H9 (cell line): ENCODE results near the gene KLB. TPM values are rescaled to one million over a fixed set of nuclear protein-coding genes. Genes with fewer than 3 reads are reported as not detected.

ENCODE experiments used
- DNase-seq: peaks from one replicate; pipeline ENCODE4 v3.0.0-alpha.2; 2017
- H2AFZ ChIP-seq: one replicate; pipeline ENCODE4 v1.6.1; 2013; ENCODE audit warnings: mild to moderate bottlenecking, low read length, control low read depth, moderate library complexity
- H2AK5ac ChIP-seq: 2 replicates; pipeline ENCODE4 v1.6.1; 2013; ENCODE audit warnings: low read length, control low read depth, mixed read lengths; ENCODE audit not compliant: insufficient read length
- H2BK120ac ChIP-seq: one replicate; pipeline ENCODE4 v1.6.1; 2013; ENCODE audit warnings: low read depth, mild to moderate bottlenecking, low read length, control low read depth, inconsistent platforms; ENCODE audit not compliant: poor library complexity, severe bottlenecking
- H2BK12ac ChIP-seq: 2 replicates; pipeline ENCODE4 v1.6.1; 2013; ENCODE audit warnings: low read length, control low read depth, mixed read lengths, low read depth; ENCODE audit not compliant: insufficient read length
- H2BK15ac ChIP-seq: 2 replicates; pipeline ENCODE4 v1.6.1; 2013; ENCODE audit warnings: low read depth, low read length, control low read depth
- H2BK20ac ChIP-seq: one replicate; pipeline ENCODE4 v1.6.1; 2013; ENCODE audit warnings: low read depth, mild to moderate bottlenecking, low read length, control low read depth, inconsistent platforms; ENCODE audit not compliant: poor library complexity, severe bottlenecking
- H2BK5ac ChIP-seq: 2 replicates; pipeline ENCODE4 v1.6.1; 2013; ENCODE audit warnings: low read length, control low read depth, mixed read lengths; ENCODE audit not compliant: insufficient read length
- H3K14ac ChIP-seq: 2 replicates; pipeline ENCODE4 v1.6.1; 2013; ENCODE audit warnings: low read length, control low read depth; ENCODE audit not compliant: insufficient read depth
- H3K18ac ChIP-seq: 2 replicates; pipeline ENCODE4 v1.6.1; 2013; ENCODE audit warnings: low read depth, mild to moderate bottlenecking, mixed read lengths, low read length, control low read depth; ENCODE audit not compliant: insufficient read length
- H3K23ac ChIP-seq: 2 replicates; pipeline ENCODE4 v1.6.1; 2013; ENCODE audit warnings: low read length, control low read depth, mixed read lengths, low read depth; ENCODE audit not compliant: insufficient read length
- H3K23me2 ChIP-seq: 2 replicates; pipeline ENCODE4 v1.6.1; 2013; ENCODE audit warnings: low read depth, mild to moderate bottlenecking, mixed read lengths, low read length, control low read depth; ENCODE audit not compliant: insufficient read length, poor library complexity, severe bottlenecking
- H3K27ac ChIP-seq: 2 replicates; pipeline ENCODE4 v1.5.1; 2013; ENCODE audit warnings: low read length, control low read depth, mixed read lengths, low read depth; ENCODE audit not compliant: insufficient read length
- H3K27me3 ChIP-seq: 2 replicates; pipeline ENCODE4 v1.6.1; 2013; ENCODE audit warnings: low read length, control low read depth, inconsistent platforms; ENCODE audit not compliant: insufficient read depth
- H3K4ac ChIP-seq: 2 replicates; pipeline ENCODE4 v1.6.1; 2013; ENCODE audit warnings: low read depth, mild to moderate bottlenecking, control low read depth, inconsistent platforms, low read length, moderate library complexity
- H3K4me1 ChIP-seq: 2 replicates; pipeline ENCODE4 v1.6.1; 2013; ENCODE audit warnings: low read length, control low read depth, inconsistent platforms; ENCODE audit not compliant: insufficient read depth
- H3K4me2 ChIP-seq: 2 replicates; pipeline ENCODE4 v1.6.1; 2013; ENCODE audit warnings: low read length, control low read depth, mixed read lengths; ENCODE audit not compliant: insufficient read length, insufficient read depth
- H3K56ac ChIP-seq: 2 replicates; pipeline ENCODE4 v1.6.1; 2013; ENCODE audit warnings: low read depth, mild to moderate bottlenecking, mixed read lengths, low read length, control low read depth; ENCODE audit not compliant: insufficient read length
- H3K79me1 ChIP-seq: 2 replicates; pipeline ENCODE4 v1.6.1; 2013; ENCODE audit warnings: low read depth, mild to moderate bottlenecking, moderate library complexity, low read length, control low read depth, inconsistent platforms; ENCODE audit not compliant: insufficient read depth, poor library complexity, severe bottlenecking
- H3K79me2 ChIP-seq: 2 replicates; pipeline ENCODE4 v1.6.1; 2013; ENCODE audit warnings: low read length, control low read depth, inconsistent platforms; ENCODE audit not compliant: insufficient read depth
- H3K9ac ChIP-seq: 2 replicates; pipeline ENCODE4 v1.6.1; 2013; ENCODE audit warnings: low read length, control low read depth, mixed read lengths; ENCODE audit not compliant: insufficient read length; ENCODE audit errors: extremely low read depth
- H3K9me3 ChIP-seq: one replicate; pipeline ENCODE4 v1.6.1; 2013; ENCODE audit warnings: low read depth, low read length, inconsistent platforms; ENCODE audit not compliant: control insufficient read depth
- H3T11ph ChIP-seq: one replicate; pipeline ENCODE4 v1.6.1; 2013; ENCODE audit warnings: mild to moderate bottlenecking, low read length, control low read depth, inconsistent platforms
- H4K20me1 ChIP-seq: one replicate; pipeline ENCODE4 v1.6.1; 2013; ENCODE audit not compliant: control insufficient read depth, insufficient read length, insufficient read depth
- H4K5ac ChIP-seq: 2 replicates; pipeline ENCODE4 v1.6.1; 2013; ENCODE audit warnings: low read depth, mild to moderate bottlenecking, mixed read lengths, low read length, control low read depth; ENCODE audit not compliant: insufficient read length
- H4K8ac ChIP-seq: replicated peaks from 2 replicates; pipeline ENCODE4 v1.6.1; 2013; ENCODE audit warnings: low read length, control low read depth, mixed read lengths, low read depth; ENCODE audit not compliant: insufficient read length
- H4K91ac ChIP-seq: 2 replicates; pipeline ENCODE4 v1.6.1; 2013; ENCODE audit warnings: low read depth, mild to moderate bottlenecking, moderate library complexity, mixed read lengths, low read length, control low read depth; ENCODE audit not compliant: insufficient read length
- H3K27ac Mint-ChIP-seq, 3 experiments: 2 replicates in 2 of 3; 3 replicates in 1 of 3; pipeline ENCODE4 v1.8.0; 2020 to 2021; ENCODE audit warnings: mixed read lengths in 3 of 3, mild to moderate bottlenecking in 1 of 3, moderate library complexity in 1 of 3
- H3K27me3 Mint-ChIP-seq: 2 replicates; pipeline ENCODE4 v1.8.0; 2021; ENCODE audit warnings: low read depth, mild to moderate bottlenecking, moderate library complexity, mixed read lengths
- H3K36me3 Mint-ChIP-seq, 3 experiments: 2 replicates in 2 of 3; 3 replicates in 1 of 3; pipeline ENCODE4 v1.8.0; 2020 to 2021; ENCODE audit warnings: low read depth in 3 of 3, mixed read lengths in 3 of 3; ENCODE audit not compliant: insufficient read depth in 1 of 3
- H3K4me1 Mint-ChIP-seq, 2 experiments: 2 replicates each; pipeline ENCODE4 v1.8.0; 2020; ENCODE audit warnings: mixed read lengths in 2 of 2
- H3K4me3 Mint-ChIP-seq, 2 experiments: 2 replicates in 1 of 2; 3 replicates in 1 of 2; pipeline ENCODE4 v1.8.0; 2020 to 2021; ENCODE audit warnings: mild to moderate bottlenecking in 2 of 2, mixed read lengths in 2 of 2, moderate library complexity in 1 of 2
- H3K9me3 Mint-ChIP-seq, 2 experiments: 2 replicates in 1 of 2; 3 replicates in 1 of 2; pipeline ENCODE4 v1.8.0; 2020; ENCODE audit warnings: mild to moderate bottlenecking in 2 of 2, mixed read lengths in 2 of 2, moderate library complexity in 1 of 2
- WGBS: extraction: QIAGEN DNeasy Blood & Tissue Kit; methylation state at CpG from one replicate; pipeline ENCODE4 v1.1.7; 2013; ENCODE audit warnings: missing lambda C conversion rate, low lambda C conversion rate, mixed read lengths; ENCODE audit not compliant: insufficient read length; ENCODE audit errors: extremely low coverage; 5-methylcytosine and 5-hydroxymethylcytosine counted together
- total RNA-seq: library from RNA; stranded (reverse); gene quantifications from 2 replicates; pipeline ENCODE4 v1.2.1, GENCODE V29; 2021
- TF ChIP-seq, protein P1 (sequence below): fragments of 200-600 bp; sonication (generic); conservative IDR thresholded peaks from 3 replicates; pipeline ENCODE4 v1.8.0; 2021; ENCODE audit warnings: antibody characterized with exemption, mild to moderate bottlenecking

The KLB gene
- total RNA-seq, 1 experiment from 2014 or later = 0.07 TPM

- no peak overlapping the region for H3K27ac Mint-ChIP-seq
- no peaks in the 10 kb centered on the region for H3K36me3 Mint-ChIP-seq
- no peaks in the 10 kb centered on the region for H3K9me3 Mint-ChIP-seq
- TF ChIP-seq, protein P1, sequence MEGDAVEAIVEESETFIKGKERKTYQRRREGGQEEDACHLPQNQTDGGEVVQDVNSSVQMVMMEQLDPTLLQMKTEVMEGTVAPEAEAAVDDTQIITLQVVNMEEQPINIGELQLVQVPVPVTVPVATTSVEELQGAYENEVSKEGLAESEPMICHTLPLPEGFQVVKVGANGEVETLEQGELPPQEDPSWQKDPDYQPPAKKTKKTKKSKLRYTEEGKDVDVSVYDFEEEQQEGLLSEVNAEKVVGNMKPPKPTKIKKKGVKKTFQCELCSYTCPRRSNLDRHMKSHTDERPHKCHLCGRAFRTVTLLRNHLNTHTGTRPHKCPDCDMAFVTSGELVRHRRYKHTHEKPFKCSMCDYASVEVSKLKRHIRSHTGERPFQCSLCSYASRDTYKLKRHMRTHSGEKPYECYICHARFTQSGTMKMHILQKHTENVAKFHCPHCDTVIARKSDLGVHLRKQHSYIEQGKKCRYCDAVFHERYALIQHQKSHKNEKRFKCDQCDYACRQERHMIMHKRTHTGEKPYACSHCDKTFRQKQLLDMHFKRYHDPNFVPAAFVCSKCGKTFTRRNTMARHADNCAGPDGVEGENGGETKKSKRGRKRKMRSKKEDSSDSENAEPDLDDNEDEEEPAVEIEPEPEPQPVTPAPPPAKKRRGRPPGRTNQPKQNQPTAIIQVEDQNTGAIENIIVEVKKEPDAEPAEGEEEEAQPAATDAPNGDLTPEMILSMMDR = no peak
- H3K27me3 ChIP-seq = no peaks in the 10 kb centered on the region
- H3K27ac ChIP-seq = no peak overlapping the region
- no peak overlapping the region for H3K9ac ChIP-seq
- no peak overlapping the region for H2BK15ac ChIP-seq
- no peak overlapping the region for H2BK5ac ChIP-seq
- H2AK5ac ChIP-seq = no peak overlapping the region
- H2BK12ac ChIP-seq = no peak overlapping the region
- no peaks in the 10 kb centered on the region for H3K23me2 ChIP-seq
- H4K8ac ChIP-seq = no peak overlapping the region
- H3K18ac ChIP-seq = no peak overlapping the region
- no peaks in the 10 kb centered on the region for H3K9me3 ChIP-seq
- no peak overlapping the region for H2BK120ac ChIP-seq
- H3K79me1 ChIP-seq = no peaks in the 10 kb centered on the region
- no peak overlapping the region for H3K4me3 Mint-ChIP-seq
- H4K20me1 ChIP-seq = no peaks in the 10 kb centered on the region
- no peak overlapping the region for H2AFZ ChIP-seq
- H3K79me2 ChIP-seq = no peaks in the 10 kb centered on the region
- H2BK20ac ChIP-seq = no peak overlapping the region
- no peak overlapping the region for H4K91ac ChIP-seq
- no peak for DNase-seq
- no peak overlapping the region for H4K5ac ChIP-seq
- H3K4ac ChIP-seq = no peak overlapping the region
- no peak overlapping the region for H3K23ac ChIP-seq
- H3K4me2 ChIP-seq = no peak overlapping the region
- no CpG with 5 or more reads among the region's 11 CpGs for WGBS
- peaks cover 6% of the 10 kb centered on the region for H3K27me3 Mint-ChIP-seq
- no peaks in the 10 kb centered on the region for H3K4me1 ChIP-seq
- no peak overlapping the region for H3K14ac ChIP-seq
- no peak overlapping the region for H3T11ph ChIP-seq
- no peak overlapping the region for H3K56ac ChIP-seq
- peaks cover 4 to 7% of the 10 kb centered on the region in 2 experiments; a peak in 3 of 4 replicates for H3K4me1 Mint-ChIP-seq
These were observed 22.2 kb upstream of the KLB start for GRCh38 chr4:39384563-39384962.
